IMR-90 (cell line): ENCODE measurements around the gene PPP1R1C. TPM values are rescaled to one million over a fixed set of nuclear protein-coding genes. Genes with fewer than 3 reads are reported as not detected.

ENCODE experiments used
- ATAC-seq: fragments of 200-7000 bp; cut with Tn5 transposase; 2 replicates; pipeline ENCODE4 v1.9.1; 2020; ENCODE audit warnings: low read depth, mild to moderate bottlenecking, moderate library complexity
- BruUV-seq: library from RNA; stranded (reverse); fragments of 400-500 nt; replicated peaks from 2 replicates; lab custom pipeline; 2021; lab: Mats Ljungman, UMichigan
- CTCF ChIA-PET: fragments of 300-600 bp; formaldehyde crosslinking; extraction: SDS; loops from one replicate; lab custom pipeline; 2021; ENCODE audit warnings: antibody characterized with exemption; lab: Yijun Ruan, JAX
- POLR2A ChIA-PET: fragments of 300-600 bp; sonication (Branson Sonifier 250); formaldehyde crosslinking; loops from one replicate; lab custom pipeline; 2022; ENCODE audit warnings: antibody characterized with exemption; ENCODE audit not compliant: unreplicated experiment; lab: Charles Lee
- DNase-seq: peaks from one replicate; pipeline ENCODE4 v3.0.0; 2013
- H2AFZ ChIP-seq: replicated peaks from 2 replicates; pipeline ENCODE3; 2013; ENCODE audit warnings: low read length, mild to moderate bottlenecking; ENCODE audit not compliant: poor library complexity
- H2AK5ac ChIP-seq: 2 replicates; pipeline ENCODE4 v1.6.1; 2013; ENCODE audit warnings: low read depth, low read length, inconsistent platforms
- H2AK9ac ChIP-seq: replicated peaks from 2 replicates; pipeline ENCODE3; 2013; ENCODE audit warnings: mild to moderate bottlenecking, low read depth, low read length, moderate library complexity; ENCODE audit not compliant: poor library complexity
- H2BK120ac ChIP-seq: 2 replicates; pipeline ENCODE4 v1.6.1; 2013; ENCODE audit warnings: low read depth, low read length, inconsistent platforms
- H2BK15ac ChIP-seq: 3 replicates; pipeline ENCODE4 v1.6.1; 2013; ENCODE audit warnings: low read depth, low read length, inconsistent platforms
- H2BK20ac ChIP-seq: 2 replicates; pipeline ENCODE4 v1.6.1; 2013; ENCODE audit warnings: low read depth, mild to moderate bottlenecking, inconsistent platforms, low read length, moderate library complexity
- H2BK5ac ChIP-seq: 2 replicates; pipeline ENCODE4 v1.6.1; 2013; ENCODE audit warnings: mild to moderate bottlenecking, low read depth, low read length, inconsistent platforms; ENCODE audit not compliant: poor library complexity, severe bottlenecking
- H3K14ac ChIP-seq: replicated peaks from 2 replicates; pipeline ENCODE4 v1.6.1; 2013; ENCODE audit warnings: low read depth, low read length, inconsistent platforms
- H3K18ac ChIP-seq: 2 replicates; pipeline ENCODE4 v1.6.1; 2013; ENCODE audit warnings: low read depth, low read length, control low read depth
- H3K23ac ChIP-seq: 2 replicates; pipeline ENCODE4 v1.6.1; 2013; ENCODE audit warnings: low read depth, low read length, inconsistent platforms
- H3K27ac ChIP-seq: 2 replicates; pipeline ENCODE4 v1.5.1; 2013; ENCODE audit warnings: mild to moderate bottlenecking, control low read depth, low read length; ENCODE audit not compliant: insufficient read depth
- H3K27me3 ChIP-seq: 2 replicates; pipeline ENCODE4 v1.6.1; 2013; ENCODE audit warnings: low read length; ENCODE audit not compliant: control insufficient read depth, insufficient read depth
- H3K36me3 ChIP-seq: 2 replicates; pipeline ENCODE4 v1.6.1; 2013; ENCODE audit warnings: low read length, mixed read lengths; ENCODE audit not compliant: control insufficient read depth, insufficient read depth
- H3K4ac ChIP-seq: 2 replicates; pipeline ENCODE4 v1.6.1; 2013; ENCODE audit warnings: low read depth, low read length, inconsistent platforms
- H3K4me1 ChIP-seq: 2 replicates; pipeline ENCODE4 v1.6.1; 2013; ENCODE audit warnings: low read length, mixed read lengths; ENCODE audit not compliant: control insufficient read depth, insufficient read depth
- H3K4me2 ChIP-seq: 2 replicates; pipeline ENCODE4 v1.6.1; 2013; ENCODE audit warnings: low read depth, mild to moderate bottlenecking, control low read depth, low read length, moderate library complexity
- H3K4me3 ChIP-seq: 2 replicates; pipeline ENCODE4 v1.5.1; 2013; ENCODE audit warnings: low read depth, mild to moderate bottlenecking, control low read depth, low read length, moderate library complexity; ENCODE audit not compliant: insufficient read depth
- H3K56ac ChIP-seq: 2 replicates; pipeline ENCODE4 v1.6.1; 2013; ENCODE audit warnings: low read length, inconsistent platforms; ENCODE audit not compliant: insufficient read depth; ENCODE audit errors: extremely low read depth
- H3K79me1 ChIP-seq, 2 experiments: 2 replicates each; pipeline ENCODE4 v1.6.1; 2013; ENCODE audit warnings: low read length in 2 of 2, inconsistent platforms in 1 of 2, low read depth in 1 of 2
- H3K9ac ChIP-seq: 2 replicates; pipeline ENCODE4 v1.6.1; 2013; ENCODE audit warnings: low read depth, low read length, control low read depth
- H3K9me1 ChIP-seq: 2 replicates; pipeline ENCODE4 v1.6.1; 2013; ENCODE audit warnings: low read length, inconsistent platforms; ENCODE audit not compliant: insufficient read depth
- H3K9me3 ChIP-seq: 2 replicates; pipeline ENCODE4 v1.6.1; 2013; ENCODE audit warnings: low read length; ENCODE audit not compliant: control insufficient read depth, insufficient read depth
- H4K20me1 ChIP-seq: 2 replicates; pipeline ENCODE4 v1.6.1; 2013; ENCODE audit warnings: low read length, inconsistent platforms; ENCODE audit not compliant: insufficient read depth
- H4K5ac ChIP-seq: 2 replicates; pipeline ENCODE4 v1.6.1; 2013; ENCODE audit warnings: mild to moderate bottlenecking, low read depth, low read length, control low read depth
- H4K8ac ChIP-seq, 2 experiments: 2 replicates each; pipeline ENCODE4 v1.6.1; 2013; ENCODE audit warnings: low read depth in 2 of 2, low read length in 2 of 2, control low read depth in 1 of 2, inconsistent platforms in 1 of 2
- H4K91ac ChIP-seq: 2 replicates; pipeline ENCODE4 v1.6.1; 2013; ENCODE audit warnings: low read depth, low read length, inconsistent platforms; ENCODE audit not compliant: insufficient read depth
- BHLHE40 ChIP-seq: fragments of 150-350 bp; IDR thresholded peaks from 2 replicates; pipeline ENCODE4 v1.6.1; 2016; ENCODE audit warnings: mild to moderate bottlenecking, low read depth, low read length
- CEBPB ChIP-seq: IDR thresholded peaks from 2 replicates; pipeline ENCODE4 v1.6.1; 2012; ENCODE audit warnings: low read depth, low read length, improper control_type of control experiment
- CHD1 ChIP-seq: IDR thresholded peaks from 2 replicates; pipeline ENCODE4 v1.6.1; 2012; ENCODE audit warnings: low read depth, low read length, improper control_type of control experiment
- CTCF ChIP-seq: conservative IDR thresholded peaks from 2 replicates; pipeline ENCODE4 v1.5.1; 2012; ENCODE audit warnings: mild to moderate bottlenecking, low read depth, low read length, improper control_type of control experiment
- FOS ChIP-seq: fragments of 150-350 bp; IDR thresholded peaks from 2 replicates; pipeline ENCODE4 v1.6.1; 2016; ENCODE audit warnings: low read depth, low read length
- MAFK ChIP-seq: IDR thresholded peaks from 2 replicates; pipeline ENCODE4 v1.6.1; 2012; ENCODE audit warnings: low read depth, low read length, improper control_type of control experiment
- MAZ ChIP-seq: IDR thresholded peaks from 2 replicates; pipeline ENCODE4 v1.6.1; 2012; ENCODE audit warnings: low read depth, mild to moderate bottlenecking, low read length, improper control_type of control experiment, moderate library complexity, borderline replicate concordance
- MXI1 ChIP-seq: IDR thresholded peaks from 2 replicates; pipeline ENCODE4 v1.6.1; 2012; ENCODE audit warnings: low read depth, mild to moderate bottlenecking, low read length, moderate library complexity, borderline replicate concordance
- NFE2L2 ChIP-seq: fragments of 150-350 bp; IDR thresholded peaks from 2 replicates; pipeline ENCODE4 v1.6.1; 2016; ENCODE audit warnings: low read depth, mild to moderate bottlenecking, low read length
- POLR2A ChIP-seq: IDR thresholded peaks from 2 replicates; pipeline ENCODE4 v1.6.1; 2012; ENCODE audit warnings: mild to moderate bottlenecking, low read depth, low read length
- RAD21 ChIP-seq: IDR thresholded peaks from 2 replicates; pipeline ENCODE4 v1.6.1; 2012; ENCODE audit warnings: low read length, improper control_type of control experiment
- RCOR1 ChIP-seq: IDR thresholded peaks from 2 replicates; pipeline ENCODE4 v1.6.1; 2012; ENCODE audit warnings: mild to moderate bottlenecking, low read length, improper control_type of control experiment; ENCODE audit not compliant: insufficient replicate concordance
- RFX5 ChIP-seq: IDR thresholded peaks from 2 replicates; pipeline ENCODE4 v1.8.0; 2012; ENCODE audit warnings: low read depth, mild to moderate bottlenecking, low read length, moderate library complexity
- SMC3 ChIP-seq: fragments of 150-350 bp; IDR thresholded peaks from 2 replicates; pipeline ENCODE4 v1.6.1; 2016; ENCODE audit warnings: low read depth, mild to moderate bottlenecking, antibody characterized with exemption, low read length, moderate library complexity
- WGBS, 2 experiments: methylation state at CpG; one replicate each; pipeline versions ENCODE4 v1.1.5 to v1.1.7; 2013; ENCODE audit warnings: missing lambda C conversion rate in 2 of 2; ENCODE audit not compliant: insufficient read length in 1 of 2; ENCODE audit errors: extremely low coverage in 2 of 2; 5-methylcytosine and 5-hydroxymethylcytosine counted together
- dilution Hi-C: fragments of 300-500 bp; cut with HindIII; formaldehyde crosslinking; loops from one replicate; pipeline ENCODE4 v1.14.3; 2018; ENCODE audit warnings: low sequenced_read_pairs; ENCODE audit not compliant: unreplicated experiment
- in situ Hi-C: fragments of 300-500 bp; cut with MboI; formaldehyde crosslinking; loops from 3 replicates; pipeline ENCODE4 v1.14.3; 2019; ENCODE audit warnings: low sequenced_read_pairs, inconsistent platforms, mixed read lengths
- intact Hi-C: fragments of 100-400 bp; cut with micrococcal nuclease; formaldehyde crosslinking; loops from 2 replicates; pipeline ENCODE4 v1.10.0; 2022
- polyA plus RNA-seq, 3 experiments: library from polyadenylated mRNA; depleted of rRNA; stranded (reverse); fragments of >200 nt; gene quantifications; 2 replicates each; pipeline ENCODE4 v1.2.3, GENCODE V29; 2012; ENCODE audit warnings: low replicate concordance in 1 of 3
- total RNA-seq: library from RNA; depleted of rRNA; stranded (reverse); fragments of >200 nt; gene quantifications from 2 replicates; pipeline ENCODE4 v1.2.3, GENCODE V29; 2012
- TF ChIP-seq, protein P1 (sequence below): fragments of 150-350 bp; IDR thresholded peaks from 2 replicates; pipeline ENCODE4 v1.6.1; 2016; ENCODE audit warnings: low read depth, mild to moderate bottlenecking, low read length, moderate library complexity, borderline replicate concordance

Gene PPP1R1C
- total and polyA plus RNA-seq, 2 of the 4 experiments (the other 2 are of a cell fraction), result 0.10 to 0.36 TPM

DNA sequence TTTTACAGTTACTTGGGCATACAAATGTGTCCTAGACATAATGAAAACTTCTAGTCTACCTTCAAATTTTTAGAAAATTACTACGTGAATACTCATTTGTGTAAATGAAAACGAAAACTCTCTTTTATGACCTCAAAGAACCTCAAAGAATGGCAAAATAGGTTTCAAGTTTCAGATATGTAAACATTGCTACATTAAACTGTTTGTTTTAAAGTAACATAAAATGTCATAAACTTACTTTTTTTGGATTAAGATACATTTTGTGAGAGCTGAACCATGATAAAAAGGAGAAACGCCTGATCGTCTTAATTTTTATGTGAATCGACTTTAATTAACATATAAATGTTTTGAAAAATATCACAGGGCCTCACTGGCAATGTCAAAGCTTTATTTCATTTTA, 91.4 kb downstream of the PPP1R1C start:
- Histone ChIP-seq H4K91ac (no peak overlapping the region), H4K5ac (no peak overlapping the region; the same call in 1 of the 2 replicates), H3K4ac (no peak overlapping the region), H2AK5ac (no peak overlapping the region), H3K9ac (no peak overlapping the region), H3K36me3 (no peaks in the 10 kb centered on the region), H2BK20ac (no peak overlapping the region), H3K23ac (no peak overlapping the region), H4K8ac (no peak overlapping the region; a peak in 1 of 4 replicates), H2AFZ (no peak overlapping the region), H4K20me1 (no peaks in the 10 kb centered on the region), H3K4me1 (peaks cover 2% of the 10 kb centered on the region; the same call in 1 of the 2 replicates), H3K56ac (no peak overlapping the region), H3K27ac (peak overlapping the region; percentile 35; the same call in 1 of the 2 replicates), H2BK15ac (no peak overlapping the region), H2AK9ac (no peak overlapping the region), H3K4me3 (no peak overlapping the region), H3K27me3 (no peaks in the 10 kb centered on the region), H3K4me2 (peak overlapping the region; percentile 54; the same call in 1 of the 2 replicates), H2BK120ac (no peak overlapping the region), H3K79me1 (no peaks in the 10 kb centered on the region), H2BK5ac (peak overlapping the region; percentile 43), H3K9me1 (no peaks in the 10 kb centered on the region; the same call in 1 of the 2 replicates), H3K14ac (no peak overlapping the region), H3K18ac (no peak overlapping the region; the same call in 1 of the 2 replicates), H3K9me3 (no peaks in the 10 kb centered on the region)
- DNase-seq (peak; percentile 61), ATAC-seq (peak; percentile 28)
- no CpG with 5 or more reads among the region's 5 CpGs for WGBS, 2 experiments
- ChIA-PET CTCF (interaction anchor here (0.6 to 3.3 kb wide), 9 partner anchors 11 to 362 kb away, joined by 3 to 19 read pairs (median 4); no protein-coding TSS in a partner anchor), POLR2A (no interaction called here)
- intact Hi-C loops (loop anchor here (1.0 to 5.0 kb wide), 6 partner anchors 135 to 570 kb away; partner anchors contain the start of gene ITPRID2), in situ Hi-C loops (loop anchor here (5.0 to 10.0 kb wide), 2 partner anchors 172 to 340 kb away; no protein-coding TSS in a partner anchor), dilution Hi-C loops (no loop called here)
- TF ChIP-seq RFX5, result no peak
- no peak for TF ChIP-seq RAD21
- no peak for TF ChIP-seq MAZ
- TF ChIP-seq RCOR1, result no peak
- no peak for TF ChIP-seq NFE2L2
- TF ChIP-seq SMC3, result no peak
- no peak for TF ChIP-seq CTCF
- no peak for TF ChIP-seq FOS
- no peak for TF ChIP-seq CEBPB
- TF ChIP-seq POLR2A, result no peak
- no peak for TF ChIP-seq MAFK
- TF ChIP-seq BHLHE40, result no peak
- TF ChIP-seq MXI1, result no peak
- no peak for TF ChIP-seq CHD1
- TF ChIP-seq, protein P1, sequence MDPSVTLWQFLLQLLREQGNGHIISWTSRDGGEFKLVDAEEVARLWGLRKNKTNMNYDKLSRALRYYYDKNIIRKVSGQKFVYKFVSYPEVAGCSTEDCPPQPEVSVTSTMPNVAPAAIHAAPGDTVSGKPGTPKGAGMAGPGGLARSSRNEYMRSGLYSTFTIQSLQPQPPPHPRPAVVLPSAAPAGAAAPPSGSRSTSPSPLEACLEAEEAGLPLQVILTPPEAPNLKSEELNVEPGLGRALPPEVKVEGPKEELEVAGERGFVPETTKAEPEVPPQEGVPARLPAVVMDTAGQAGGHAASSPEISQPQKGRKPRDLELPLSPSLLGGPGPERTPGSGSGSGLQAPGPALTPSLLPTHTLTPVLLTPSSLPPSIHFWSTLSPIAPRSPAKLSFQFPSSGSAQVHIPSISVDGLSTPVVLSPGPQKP, result no peak
- BruUV-seq, result no TSS peak
